ENCODE data around the gene COMMD6. TPM values are rescaled to one million over a fixed set of nuclear protein-coding genes. Genes with fewer than 3 reads are reported as not detected.
A peak's percentile ranks its signal among the peaks of the same experiment; 100 is the strongest.

COMMD6 gene
- total RNA-seq, 1 experiment from 2014 or later: 131 TPM

GRCh38 chr13:75482070-75482819, 55.4 kb downstream of the COMMD6 start, which contains the start of gene TBC1D4:
Gene TBC1D4, minus strand, starts transcription at chr13:75482169. Its CDS starts 402 bp downstream, at chr13:75481767.
- Histone ChIP-seq H3K79me1 (ENCODE audit: insufficient read depth, low read depth, low read length, poor library complexity, severe bottlenecking) (no peaks in the 10 kb centered on the region), H4K20me1 (ENCODE audit: control insufficient read depth, insufficient read depth, insufficient read length) (no peaks in the 10 kb centered on the region), H4K5ac (ENCODE audit: insufficient read length, low read depth, low read length) (no peak within 1 kb of the TSS), H3K18ac (ENCODE audit: insufficient read length, low read depth, low read length) (no peak within 1 kb of the TSS), H2BK20ac (ENCODE audit: low read depth, low read length, poor library complexity, severe bottlenecking) (no peak within 1 kb of the TSS), H3T11ph (ENCODE audit: low read length) (no peak within 1 kb of the TSS), H2AFZ (ENCODE audit: low read length) (no peak within 1 kb of the TSS), H2BK12ac (ENCODE audit: insufficient read length, low read depth, low read length) (no peak within 1 kb of the TSS), H3K4me2 (ENCODE audit: insufficient read depth, insufficient read length, low read length) (peak within 1 kb of the TSS; percentile 85), H3K56ac (ENCODE audit: insufficient read length, low read depth, low read length) (no peak within 1 kb of the TSS), H4K91ac (ENCODE audit: insufficient read length, low read depth, low read length) (no peak within 1 kb of the TSS), H3K27me3 (ENCODE audit: insufficient read depth, low read length) (no peaks in the 10 kb centered on the region), H3K4me1 (ENCODE audit: insufficient read depth, low read length) (no peaks in the 10 kb centered on the region), H3K23me2 (ENCODE audit: insufficient read length, low read depth, low read length, poor library complexity, severe bottlenecking) (no peaks in the 10 kb centered on the region), H3K23ac (ENCODE audit: insufficient read length, low read depth, low read length) (no peak within 1 kb of the TSS), H3K27ac (ENCODE audit: insufficient read length, low read depth, low read length) (no peak within 1 kb of the TSS), H2BK15ac (ENCODE audit: low read depth, low read length) (no peak within 1 kb of the TSS), H2BK120ac (ENCODE audit: low read depth, low read length, poor library complexity, severe bottlenecking) (no peak within 1 kb of the TSS), H4K8ac (replicated peaks; ENCODE audit: insufficient read length, low read depth, low read length) (no peak within 1 kb of the TSS), H3K79me2 (ENCODE audit: insufficient read depth, low read length) (peaks cover 4% of the 10 kb centered on the region; the same call in 1 of the 2 replicates), H2AK5ac (ENCODE audit: insufficient read length, low read length) (no peak within 1 kb of the TSS), H2BK5ac (ENCODE audit: insufficient read length, low read length) (no peak within 1 kb of the TSS), H3K9ac (ENCODE audit: extremely low read depth, insufficient read length, low read length) (peak within 1 kb of the TSS; percentile 20), H3K9me3 (ENCODE audit: control insufficient read depth, low read depth, low read length) (no peaks in the 10 kb centered on the region), H3K14ac (ENCODE audit: insufficient read depth, low read length) (peak within 1 kb of the TSS; percentile 27; the same call in 1 of the 2 replicates), H3K4ac (ENCODE audit: low read depth, low read length) (no peak within 1 kb of the TSS)
- Mint-ChIP-seq H3K27me3 (ENCODE audit: low read depth) (peaks cover 20% of the 10 kb centered on the region), H3K4me1 (peaks cover 30 to 33% of the 10 kb centered on the region in 2 experiments), H3K36me3 (ENCODE audit: insufficient read depth in 1 of 3, low read depth in 3 of 3) (peaks cover 0 to 8% (median 0%) of the 10 kb centered on the region in 3 experiments; a peak in 3 of 7 replicates), H3K9me3 (no peaks in the 10 kb centered on the region; a peak in 1 of 5 replicates), H3K27ac (peak within 1 kb of the TSS; percentile 57 to 97 (median 88); a peak in 5 of 7 replicates), H3K4me3 (peak within 1 kb of the TSS; percentile 88 to 99)
- no CpG with 5 or more reads among the region's 58 CpGs for WGBS (ENCODE audit: extremely low coverage, insufficient read length, low lambda C conversion rate)
- peak; percentile 93 for TF ChIP-seq CTCF (conservative IDR thresholded peaks at IDR 0.05)
- peak; percentile 92 for DNase-seq

Measured in H9 (cell line).